ENCODE results near the gene MRPS2.

- TF ChIP-seq POLR2A (IDR thresholded peaks at IDR 0.05) (no peak), CTCF (IDR thresholded peaks at IDR 0.05) (no peak)
Observed at GRCh38 chr9:135522137-135522877, 21.8 kb downstream of the MRPS2 start.
